ENCODE results near the gene ZDHHC14. TPM values are rescaled to one million over a fixed set of nuclear protein-coding genes. Genes with fewer than 3 reads are reported as not detected.
A peak's percentile ranks its signal among the peaks of the same experiment; 100 is the strongest.

The ZDHHC14 gene
- total and polyA plus RNA-seq, 7 donors, result 2.4 to 12.6 (median 9.6) TPM

DNA sequence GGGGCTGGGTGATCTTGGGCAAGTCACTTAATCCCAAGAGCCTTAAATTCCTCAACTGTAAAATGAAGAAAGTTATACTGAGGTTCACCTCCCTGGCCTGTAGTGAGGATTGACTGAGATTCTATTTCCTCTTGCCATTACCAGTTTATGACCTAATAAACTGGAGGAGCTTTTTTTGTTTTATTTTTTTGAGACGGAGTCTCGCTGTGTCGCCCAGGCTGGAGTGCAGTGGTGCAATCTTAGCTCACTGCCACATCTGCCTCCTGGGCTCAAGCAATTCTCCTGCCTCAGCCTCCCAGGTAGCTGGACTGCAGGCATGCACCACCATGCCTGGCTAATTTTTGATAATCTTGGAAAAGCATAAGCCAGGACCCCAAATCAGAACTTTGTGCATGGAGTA, 280.7 kb downstream of the ZDHHC14 start:
- WGBS, 2 donors, result 26 to 71% methylated on average over 3 of the region's 3 CpGs
- intact Hi-C loops (cut with DNase I), result no loop called here

DNA sequence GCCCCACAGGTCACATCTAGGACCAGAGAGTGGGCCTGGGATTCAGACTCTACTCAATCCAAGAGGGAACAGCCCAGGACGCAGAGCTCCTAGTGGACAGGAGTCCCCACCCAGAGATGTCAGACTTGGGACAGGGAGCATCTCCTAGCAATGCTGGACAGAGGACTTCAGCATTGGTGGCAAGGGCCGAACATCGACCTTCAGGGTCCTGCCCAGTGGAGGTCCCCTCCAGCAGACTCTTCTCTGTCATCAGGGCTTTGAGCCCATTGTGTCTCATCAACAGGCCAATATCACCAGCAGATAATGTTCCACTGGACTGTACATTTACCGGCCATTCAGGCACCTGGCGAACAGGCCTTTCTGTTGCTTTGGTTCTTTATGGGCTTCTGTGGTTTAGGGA, 282.3 kb downstream of the ZDHHC14 start:
- intact Hi-C loops (cut with DNase I), result no loop called here
- Histone ChIP-seq H3K27me3 (no peaks in the 10 kb centered on the region), H3K9me3 (no peaks in the 10 kb centered on the region), H3K36me3 (no peaks in the 10 kb centered on the region), H3K27ac (no peak overlapping the region), H3K4me3 (no peak overlapping the region), H3K4me1 (peaks cover 0 to 9% (median 2%) of the 10 kb centered on the region in 4 donors)
- no peak for TF ChIP-seq POLR2AphosphoS5 (IDR thresholded peaks at IDR 0.05)
- 86 to 95% methylated on average over 5 of the region's 5 CpGs for WGBS, 2 donors
- peak; percentile 48 for DNase-seq

More for the DNA sequence above, 280.7 kb downstream of the ZDHHC14 start:
- no peak for DNase-seq
- Histone ChIP-seq H3K4me3 (no peak overlapping the region), H3K27me3 (no peaks in the 10 kb centered on the region), H3K9me3 (no peaks in the 10 kb centered on the region), H3K27ac (no peak overlapping the region), H3K4me1 (peaks cover 0 to 2% (median under 1%) of the 10 kb centered on the region in 4 donors), H3K36me3 (peaks cover 0 to 4% (median 0%) of the 10 kb centered on the region in 4 donors)
- TF ChIP-seq POLR2AphosphoS5 (IDR thresholded peaks at IDR 0.05), result no peak
- TF ChIP-seq POLR2A (IDR thresholded peaks at IDR 0.05), result no peak
- no peak for TF ChIP-seq EP300 (IDR thresholded peaks at IDR 0.05)
- TF ChIP-seq, protein P1, sequence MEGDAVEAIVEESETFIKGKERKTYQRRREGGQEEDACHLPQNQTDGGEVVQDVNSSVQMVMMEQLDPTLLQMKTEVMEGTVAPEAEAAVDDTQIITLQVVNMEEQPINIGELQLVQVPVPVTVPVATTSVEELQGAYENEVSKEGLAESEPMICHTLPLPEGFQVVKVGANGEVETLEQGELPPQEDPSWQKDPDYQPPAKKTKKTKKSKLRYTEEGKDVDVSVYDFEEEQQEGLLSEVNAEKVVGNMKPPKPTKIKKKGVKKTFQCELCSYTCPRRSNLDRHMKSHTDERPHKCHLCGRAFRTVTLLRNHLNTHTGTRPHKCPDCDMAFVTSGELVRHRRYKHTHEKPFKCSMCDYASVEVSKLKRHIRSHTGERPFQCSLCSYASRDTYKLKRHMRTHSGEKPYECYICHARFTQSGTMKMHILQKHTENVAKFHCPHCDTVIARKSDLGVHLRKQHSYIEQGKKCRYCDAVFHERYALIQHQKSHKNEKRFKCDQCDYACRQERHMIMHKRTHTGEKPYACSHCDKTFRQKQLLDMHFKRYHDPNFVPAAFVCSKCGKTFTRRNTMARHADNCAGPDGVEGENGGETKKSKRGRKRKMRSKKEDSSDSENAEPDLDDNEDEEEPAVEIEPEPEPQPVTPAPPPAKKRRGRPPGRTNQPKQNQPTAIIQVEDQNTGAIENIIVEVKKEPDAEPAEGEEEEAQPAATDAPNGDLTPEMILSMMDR (IDR thresholded peaks at IDR 0.05), result no peak

DNA sequence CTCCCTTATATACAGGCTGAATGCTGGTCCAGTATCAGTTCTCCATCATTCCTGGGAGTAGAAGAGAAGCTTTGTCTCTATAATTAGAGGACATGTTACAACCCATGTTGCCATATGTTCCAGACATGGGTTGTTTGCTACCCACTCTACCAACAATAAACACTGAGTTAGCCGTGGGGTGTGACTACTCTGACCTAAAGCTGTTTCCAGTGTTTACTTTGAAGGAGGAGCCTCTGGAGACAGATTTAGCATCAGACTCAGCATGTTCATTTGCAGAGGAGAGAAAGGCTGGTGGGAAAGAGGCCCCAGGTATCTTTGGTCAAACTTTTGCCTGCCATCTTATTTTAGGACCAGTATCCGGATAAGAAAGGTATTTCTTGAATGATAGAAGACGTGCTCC, 284.2 kb downstream of the ZDHHC14 start:
- no peak for DNase-seq
- WGBS, 2 donors, result 28 to 75% methylated on average over 3 of the region's 3 CpGs
- no peaks in the 10 kb centered on the region for H3K9me3 ChIP-seq
- H3K27me3 ChIP-seq, result no peaks in the 10 kb centered on the region
- no peaks in the 10 kb centered on the region for H3K36me3 ChIP-seq
- peaks cover 0 to 20% (median 14%) of the 10 kb centered on the region in 4 donors for H3K4me1 ChIP-seq
- no peak overlapping the region for H3K27ac ChIP-seq
- intact Hi-C loops (cut with DNase I), result no loop called here
- TF ChIP-seq, protein P1 (IDR thresholded peaks at IDR 0.05), result no peak
- TF ChIP-seq POLR2AphosphoS5 (IDR thresholded peaks at IDR 0.05), result no peak
- no peak for TF ChIP-seq POLR2A (IDR thresholded peaks at IDR 0.05)
- TF ChIP-seq EP300 (IDR thresholded peaks at IDR 0.05), result no peak
- H3K4me3 ChIP-seq, result no peak overlapping the region

DNA sequence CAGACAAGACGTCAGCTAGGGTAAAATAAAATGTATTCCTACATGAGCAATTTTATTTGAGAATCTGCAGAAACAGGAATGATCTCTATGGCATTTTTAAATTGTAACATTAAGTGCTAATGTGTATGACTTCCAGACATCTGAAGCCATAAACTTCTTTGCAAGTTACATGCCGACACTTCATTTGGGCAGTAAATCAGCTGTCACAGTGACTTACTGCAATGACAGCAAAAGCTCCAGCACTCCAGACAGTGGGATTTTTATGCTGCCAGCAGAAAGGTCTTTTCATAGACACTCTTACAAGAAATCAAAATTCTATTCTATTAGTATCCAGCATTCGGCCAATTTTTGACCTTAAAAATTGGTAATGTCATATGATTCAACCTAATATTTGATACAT, 285.7 kb downstream of the ZDHHC14 start:
- intact Hi-C loops (cut with DNase I), result loop anchor here (1.0 to 2.0 kb wide), 3 partner anchors 278 to 350 kb away; partner anchors contain the start of gene ZDHHC14
- H3K4me3 ChIP-seq, result no peak overlapping the region
- no peaks in the 10 kb centered on the region for H3K36me3 ChIP-seq
- H3K27me3 ChIP-seq, result no peaks in the 10 kb centered on the region
- peaks cover 0 to 23% (median 19%) of the 10 kb centered on the region in 4 donors for H3K4me1 ChIP-seq
- H3K27ac ChIP-seq, result no peak overlapping the region
- 80 to 87% methylated on average over 3 of the region's 3 CpGs for WGBS, 2 donors
- TF ChIP-seq EP300 (IDR thresholded peaks at IDR 0.05), result no peak
- TF ChIP-seq POLR2AphosphoS5 (IDR thresholded peaks at IDR 0.05), result no peak
- no peak for TF ChIP-seq POLR2A (IDR thresholded peaks at IDR 0.05)
- TF ChIP-seq, protein P1 (IDR thresholded peaks at IDR 0.05), result no peak
- H3K9me3 ChIP-seq, result no peaks in the 10 kb centered on the region
- DNase-seq, result no peak

DNA sequence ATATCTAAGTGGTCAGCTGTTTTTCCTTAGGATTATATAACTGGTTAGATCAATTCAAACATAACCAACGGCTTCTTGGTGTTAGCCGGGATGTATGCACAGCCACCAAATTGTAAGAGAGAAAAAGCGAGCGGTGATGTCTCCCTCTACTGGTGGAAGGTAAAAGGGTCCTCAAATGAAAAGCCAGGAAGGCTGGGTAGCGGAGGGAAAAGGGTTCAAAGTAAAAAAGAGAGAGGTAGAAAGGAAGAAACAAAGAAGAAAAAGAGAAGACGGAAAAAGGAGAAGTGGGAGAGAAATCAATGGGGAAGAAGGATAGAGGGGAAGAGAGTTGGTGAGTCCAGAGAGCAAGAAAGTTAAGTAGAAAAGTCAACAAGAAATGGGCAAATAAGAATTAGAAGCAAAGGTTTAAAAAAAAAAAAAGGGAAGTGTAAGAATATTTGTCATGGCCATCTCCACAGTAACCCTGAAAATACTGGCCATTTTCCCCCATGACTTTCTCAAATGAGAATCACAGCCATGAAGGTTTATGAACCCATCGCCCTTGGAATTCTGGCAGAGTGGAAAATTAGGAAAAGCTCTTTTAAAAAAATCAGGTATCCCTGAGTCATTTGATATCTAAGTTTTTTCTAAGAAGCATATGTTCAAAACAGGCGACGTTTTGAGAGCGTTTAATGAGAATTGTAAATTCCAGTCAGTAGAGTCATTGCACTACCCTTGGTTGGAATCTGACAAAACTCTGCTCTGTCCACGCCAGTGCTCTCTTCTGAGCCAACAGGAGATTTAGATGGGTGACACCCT, 286.4 kb downstream of the ZDHHC14 start:
- Histone ChIP-seq H3K36me3 (no peaks in the 10 kb centered on the region), H3K27ac (no peak overlapping the region), H3K4me1 (peaks cover 0 to 23% (median 19%) of the 10 kb centered on the region in 4 donors), H3K9me3 (no peaks in the 10 kb centered on the region), H3K4me3 (no peak overlapping the region), H3K27me3 (no peaks in the 10 kb centered on the region)
- DNase-seq, result peak; percentile 72
- WGBS, 2 donors, result 40 to 44% methylated on average over 11 of the region's 11 CpGs
- TF ChIP-seq, protein P1 (IDR thresholded peaks at IDR 0.05), result peak; percentile 67 to 86 (median 82)
- TF ChIP-seq EP300 (IDR thresholded peaks at IDR 0.05) (no peak), POLR2A (IDR thresholded peaks at IDR 0.05) (no peak), POLR2AphosphoS5 (IDR thresholded peaks at IDR 0.05) (no peak)
- intact Hi-C loops (cut with DNase I), result loop anchor here (1.0 to 2.0 kb wide), 3 partner anchors 279 to 351 kb away; partner anchors contain the start of gene ZDHHC14
